ENCODE data around the gene HCCS.

The HCCS gene

DNA sequence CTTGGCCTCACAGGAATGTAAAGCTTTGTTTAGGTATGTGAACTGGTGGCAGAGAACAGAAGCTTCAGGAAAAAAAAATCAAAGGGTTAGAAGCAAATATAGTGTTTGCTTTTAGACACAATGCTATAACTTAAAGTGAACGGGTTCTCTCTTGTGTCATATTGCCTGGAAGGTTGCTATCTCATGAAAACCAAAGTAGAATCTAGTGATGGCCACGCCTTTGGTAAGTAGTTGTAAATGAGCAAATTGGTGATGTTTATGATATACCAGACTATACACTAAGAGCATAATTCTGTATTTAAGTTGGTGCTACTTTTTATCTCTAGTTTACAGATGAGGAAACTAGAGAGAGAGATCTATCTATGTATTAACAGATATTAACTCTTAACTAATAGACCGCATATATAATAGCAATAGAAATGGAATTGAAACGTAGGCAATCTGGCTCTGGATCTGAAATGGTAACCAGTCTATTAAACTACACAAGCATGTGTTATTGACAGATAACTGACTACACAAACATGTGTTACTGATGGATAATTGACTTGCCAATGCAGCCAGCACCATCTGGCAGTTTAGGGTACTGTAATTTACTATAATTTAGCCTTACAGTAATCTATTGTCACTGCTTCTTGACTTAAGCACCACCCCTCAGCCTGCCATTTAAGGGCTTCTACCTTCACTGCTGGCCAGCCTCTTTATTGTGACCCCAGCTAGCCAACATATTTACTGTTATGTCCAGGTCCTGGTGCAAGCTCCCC lies 40.8 kb downstream of the HCCS start:
- DNase-seq (ENCODE audit: low read depth), result no peak
- TF ChIP-seq, protein P1, sequence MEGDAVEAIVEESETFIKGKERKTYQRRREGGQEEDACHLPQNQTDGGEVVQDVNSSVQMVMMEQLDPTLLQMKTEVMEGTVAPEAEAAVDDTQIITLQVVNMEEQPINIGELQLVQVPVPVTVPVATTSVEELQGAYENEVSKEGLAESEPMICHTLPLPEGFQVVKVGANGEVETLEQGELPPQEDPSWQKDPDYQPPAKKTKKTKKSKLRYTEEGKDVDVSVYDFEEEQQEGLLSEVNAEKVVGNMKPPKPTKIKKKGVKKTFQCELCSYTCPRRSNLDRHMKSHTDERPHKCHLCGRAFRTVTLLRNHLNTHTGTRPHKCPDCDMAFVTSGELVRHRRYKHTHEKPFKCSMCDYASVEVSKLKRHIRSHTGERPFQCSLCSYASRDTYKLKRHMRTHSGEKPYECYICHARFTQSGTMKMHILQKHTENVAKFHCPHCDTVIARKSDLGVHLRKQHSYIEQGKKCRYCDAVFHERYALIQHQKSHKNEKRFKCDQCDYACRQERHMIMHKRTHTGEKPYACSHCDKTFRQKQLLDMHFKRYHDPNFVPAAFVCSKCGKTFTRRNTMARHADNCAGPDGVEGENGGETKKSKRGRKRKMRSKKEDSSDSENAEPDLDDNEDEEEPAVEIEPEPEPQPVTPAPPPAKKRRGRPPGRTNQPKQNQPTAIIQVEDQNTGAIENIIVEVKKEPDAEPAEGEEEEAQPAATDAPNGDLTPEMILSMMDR (IDR thresholded peaks at IDR 0.05; ENCODE audit: low read length, missing control alignments), result no peak
- H3K4me3 ChIP-seq (replicated peaks; ENCODE audit: low read depth, low read length), result no peak overlapping the region

DNA sequence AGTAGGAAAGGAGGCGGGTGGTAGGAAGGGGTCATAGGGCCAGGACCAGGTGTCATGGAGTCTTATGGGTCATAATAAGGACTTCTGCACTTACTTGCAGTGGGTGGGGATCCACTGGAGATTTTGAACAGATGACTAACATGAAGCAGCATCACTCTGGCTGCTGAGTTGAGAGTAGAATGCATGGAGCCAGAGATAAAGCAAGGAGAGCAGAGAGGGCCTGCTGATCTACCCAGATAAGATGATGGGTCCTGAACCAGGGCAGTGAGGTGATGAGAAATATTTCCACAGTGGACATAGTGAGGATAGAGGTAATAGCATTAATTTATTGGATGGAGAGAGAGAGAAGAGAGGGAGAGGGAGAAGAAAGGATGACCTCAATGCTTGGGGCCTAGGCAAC lies 48.0 kb downstream of the HCCS start:
- TF ChIP-seq, protein P1 (IDR thresholded peaks at IDR 0.05; ENCODE audit: low read length, missing control alignments), result no peak
- no peak for DNase-seq (ENCODE audit: low read depth)

DNA sequence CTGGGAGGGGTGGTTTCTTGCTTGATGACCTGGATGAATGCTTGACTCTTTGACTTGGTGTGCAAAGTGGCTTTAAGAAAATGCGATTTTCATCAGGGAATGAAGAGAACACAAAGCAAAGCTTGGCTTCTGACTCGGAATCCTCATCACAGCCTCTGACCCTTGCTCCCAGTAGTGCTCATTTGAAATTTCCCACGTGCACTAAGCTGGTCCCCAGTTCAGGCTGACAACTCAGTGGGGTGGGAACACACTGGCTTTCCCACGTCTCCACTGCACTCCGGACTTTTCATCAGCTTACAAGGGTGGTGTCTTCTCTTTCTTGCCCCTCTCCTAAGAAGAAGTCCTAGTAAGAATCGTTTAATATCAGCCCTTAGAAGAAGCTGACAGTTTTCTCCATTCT lies 53.3 kb downstream of the HCCS start:
- TF ChIP-seq, protein P1 (IDR thresholded peaks at IDR 0.05; ENCODE audit: low read length, missing control alignments), result no peak
- H3K4me3 ChIP-seq (replicated peaks; ENCODE audit: low read depth, low read length), result no peak overlapping the region
- DNase-seq (ENCODE audit: low read depth), result no peak

More for the DNA sequence above, 48.0 kb downstream of the HCCS start:
- H3K4me3 ChIP-seq (replicated peaks; ENCODE audit: low read depth, low read length), result no peak overlapping the region

- DNase-seq (ENCODE audit: low read depth), result no peak
- H3K4me3 ChIP-seq (replicated peaks; ENCODE audit: low read depth, low read length), result no peak overlapping the region
- TF ChIP-seq, protein P1 (IDR thresholded peaks at IDR 0.05; ENCODE audit: low read length, missing control alignments), result no peak
Observed at GRCh38 chrX:11171956-11172355, 60.8 kb downstream of the HCCS start.

DNA sequence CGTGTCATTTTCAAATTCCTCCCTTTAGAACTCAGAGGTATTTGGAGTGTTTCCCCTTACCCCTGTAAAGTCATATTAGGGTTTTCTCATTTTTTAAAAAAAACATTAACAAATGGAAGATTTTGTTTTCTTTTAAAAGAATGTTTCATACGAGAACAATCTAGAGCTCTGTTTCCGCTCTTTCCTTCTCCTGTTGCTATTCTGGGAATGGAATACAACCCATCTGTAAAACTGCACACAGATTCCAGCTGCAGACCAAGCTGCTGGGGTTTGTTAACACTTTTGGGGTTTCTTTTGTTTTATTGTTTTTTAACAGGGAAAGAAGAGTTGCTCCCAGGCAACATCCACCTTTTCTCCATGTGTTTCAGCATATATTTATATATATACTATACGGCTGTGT lies 61.3 kb downstream of the HCCS start:
- no peak for DNase-seq (ENCODE audit: low read depth)
- TF ChIP-seq, protein P1 (IDR thresholded peaks at IDR 0.05; ENCODE audit: low read length, missing control alignments), result no peak
- no peak overlapping the region for H3K4me3 ChIP-seq (replicated peaks; ENCODE audit: low read depth, low read length)

Data from fibroblast of pulmonary artery (primary cell).